Retinal pigment epithelial cell (primary cell): ENCODE measurements around the gene FILIP1.

ENCODE experiments used
- DNase-seq: peaks from one replicate; pipeline ENCODE4 v3.0.0-alpha.2; 2010; ENCODE audit warnings: low read depth
- H3K4me3 ChIP-seq: 2 replicates; pipeline ENCODE4 v1.5.1; 2011; ENCODE audit warnings: mild to moderate bottlenecking, low read length, control low read depth, moderate library complexity
- TF ChIP-seq, protein P1 (sequence below): conservative IDR thresholded peaks from 2 replicates; pipeline ENCODE4 v1.5.1; 2011; ENCODE audit warnings: low read depth, low read length, control low read depth, inconsistent platforms

Gene FILIP1

GRCh38 chr6:75344455-75344854 lies 149.1 kb downstream of the FILIP1 start:
- TF ChIP-seq, protein P1, sequence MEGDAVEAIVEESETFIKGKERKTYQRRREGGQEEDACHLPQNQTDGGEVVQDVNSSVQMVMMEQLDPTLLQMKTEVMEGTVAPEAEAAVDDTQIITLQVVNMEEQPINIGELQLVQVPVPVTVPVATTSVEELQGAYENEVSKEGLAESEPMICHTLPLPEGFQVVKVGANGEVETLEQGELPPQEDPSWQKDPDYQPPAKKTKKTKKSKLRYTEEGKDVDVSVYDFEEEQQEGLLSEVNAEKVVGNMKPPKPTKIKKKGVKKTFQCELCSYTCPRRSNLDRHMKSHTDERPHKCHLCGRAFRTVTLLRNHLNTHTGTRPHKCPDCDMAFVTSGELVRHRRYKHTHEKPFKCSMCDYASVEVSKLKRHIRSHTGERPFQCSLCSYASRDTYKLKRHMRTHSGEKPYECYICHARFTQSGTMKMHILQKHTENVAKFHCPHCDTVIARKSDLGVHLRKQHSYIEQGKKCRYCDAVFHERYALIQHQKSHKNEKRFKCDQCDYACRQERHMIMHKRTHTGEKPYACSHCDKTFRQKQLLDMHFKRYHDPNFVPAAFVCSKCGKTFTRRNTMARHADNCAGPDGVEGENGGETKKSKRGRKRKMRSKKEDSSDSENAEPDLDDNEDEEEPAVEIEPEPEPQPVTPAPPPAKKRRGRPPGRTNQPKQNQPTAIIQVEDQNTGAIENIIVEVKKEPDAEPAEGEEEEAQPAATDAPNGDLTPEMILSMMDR, result no peak
- no peak for DNase-seq
- no peak overlapping the region for H3K4me3 ChIP-seq

- DNase-seq, result no peak
- TF ChIP-seq, protein P1, result no peak
These were observed 149.6 kb downstream of the FILIP1 start for GRCh38 chr6:75344021-75344420.

GRCh38 chr6:75337835-75338580 lies 155.6 kb downstream of the FILIP1 start:
- no peak overlapping the region for H3K4me3 ChIP-seq
- TF ChIP-seq, protein P1, result no peak
- no peak for DNase-seq

More at GRCh38 chr6:75344021-75344420, 149.6 kb downstream of the FILIP1 start:
- no peak overlapping the region for H3K4me3 ChIP-seq

DNA sequence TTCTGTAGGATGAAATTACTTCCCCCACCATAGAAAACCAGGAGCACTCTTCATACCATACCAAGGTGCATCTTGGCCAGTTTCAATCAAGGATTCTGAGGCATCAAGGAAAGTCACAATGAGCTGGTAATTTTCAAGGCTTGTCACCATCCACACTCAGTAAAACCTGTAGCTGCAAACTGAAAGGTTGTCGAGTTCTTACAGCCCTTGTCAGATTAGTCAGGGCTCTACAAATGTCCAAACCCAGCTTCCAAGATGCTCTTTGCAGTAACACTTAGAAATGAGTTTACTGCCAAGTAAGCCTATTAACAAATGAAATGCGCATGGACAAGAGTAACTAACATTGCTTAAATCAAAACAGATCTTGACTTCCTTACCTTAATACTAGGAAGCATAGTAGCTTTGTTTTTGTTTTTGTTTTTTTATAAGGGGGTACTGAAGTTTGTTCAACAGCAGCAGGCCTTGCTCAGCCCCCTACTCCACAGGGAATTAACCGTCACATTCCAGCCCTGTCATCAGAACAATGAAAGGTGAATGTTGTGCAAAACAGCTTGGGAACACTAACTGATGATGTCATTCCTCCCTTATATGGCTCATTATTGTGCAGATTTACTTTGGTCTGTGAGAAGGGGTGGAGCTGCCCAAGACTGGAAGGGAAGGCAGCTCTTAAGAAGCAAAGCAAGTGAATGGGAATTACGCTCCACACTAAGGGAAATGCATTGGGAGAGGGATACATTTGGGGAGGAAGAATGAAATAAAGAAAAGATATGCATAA lies 159.1 kb downstream of the FILIP1 start:
- peak; percentile 76 for DNase-seq
- H3K4me3 ChIP-seq, result no peak overlapping the region
- TF ChIP-seq, protein P1, result no peak

- H3K4me3 ChIP-seq, result no peak overlapping the region
- DNase-seq, result no peak
- TF ChIP-seq, protein P1, result no peak
These were observed 159.9 kb downstream of the FILIP1 start for GRCh38 chr6:75333676-75334200.

GRCh38 chr6:75331151-75331550 lies 162.4 kb downstream of the FILIP1 start:
- no peak for DNase-seq
- TF ChIP-seq, protein P1, result no peak

More at GRCh38 chr6:75331151-75331550, 162.4 kb downstream of the FILIP1 start:
- no peak overlapping the region for H3K4me3 ChIP-seq
